GM12891 (cell line): ENCODE data around the gene MIPOL1.

Experiments used
- POLR2A ChIP-seq: IDR thresholded peaks from 2 replicates; pipeline ENCODE4 v1.6.1; 2011; ENCODE audit warnings: low read depth, low read length, control low read depth
- POLR2AphosphoS5 ChIP-seq: IDR thresholded peaks from 2 replicates; pipeline ENCODE4 v1.6.1; 2011; ENCODE audit warnings: low read depth, low read length, control low read depth

DNA sequence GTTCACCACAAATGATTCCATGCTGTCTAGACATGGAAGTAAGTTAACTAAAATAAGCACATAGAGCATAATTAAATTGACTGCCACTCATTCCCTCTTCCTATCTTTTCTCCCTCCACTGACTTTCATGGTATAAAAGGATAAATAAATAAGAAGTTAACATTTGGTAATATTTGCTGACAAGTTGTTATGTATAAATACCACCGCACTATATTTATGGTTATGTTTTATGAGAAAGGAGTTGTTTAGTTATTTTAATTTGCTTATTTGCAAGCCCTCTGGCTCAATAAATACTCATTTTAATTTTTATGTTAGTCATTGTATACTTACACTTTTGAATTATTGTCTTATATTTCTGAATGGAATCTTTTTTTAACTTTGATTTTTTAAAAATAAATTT lies 113.5 kb downstream of the MIPOL1 start:
- TF ChIP-seq POLR2AphosphoS5 (no peak), POLR2A (no peak)
